Neural cell (in vitro differentiated cells): ENCODE measurements around the gene NOLC1. TPM values are rescaled to one million over a fixed set of nuclear protein-coding genes. Genes with fewer than 3 reads are reported as not detected.

ENCODE experiments used
- H2AFZ ChIP-seq: fragments of 200-600, 300-800 bp; sonication (generic), shearing (Covaris generic); 2 replicates; pipeline ENCODE4 v1.6.0; 2014; ENCODE audit warnings: low read depth, mild to moderate bottlenecking, antibody characterized with exemption, low read length, moderate library complexity
- H3F3A ChIP-seq: fragments of 200-600 bp; shearing (Covaris generic); 2 replicates; pipeline ENCODE4 v1.6.1; 2016; ENCODE audit warnings: mild to moderate bottlenecking, moderate library complexity, mixed read lengths, antibody characterized with exemption, low read length; ENCODE audit not compliant: insufficient read depth, poor library complexity, severe bottlenecking
- H3K27ac ChIP-seq: fragments of 200-600, 300-800 bp; sonication (generic), shearing (Covaris generic); 2 replicates; pipeline ENCODE4 v1.5.1; 2014; ENCODE audit warnings: mild to moderate bottlenecking, low read length, moderate library complexity
- H3K27me3 ChIP-seq: fragments of 300-800, 200-600 bp; sonication (generic), shearing (Covaris generic); 2 replicates; pipeline ENCODE4 v1.6.0; 2014; ENCODE audit warnings: mild to moderate bottlenecking, low read depth, low read length, moderate library complexity; ENCODE audit not compliant: insufficient read depth
- H3K36me3 ChIP-seq: fragments of 300-800, 200-600 bp; sonication (generic), shearing (Covaris generic); 2 replicates; pipeline ENCODE4 v1.5.1; 2014; ENCODE audit warnings: mild to moderate bottlenecking, antibody characterized with exemption, low read length, moderate library complexity; ENCODE audit not compliant: insufficient read depth
- H3K4me2 ChIP-seq: fragments of 300-800, 200-600 bp; sonication (generic), shearing (Covaris generic); 2 replicates; pipeline ENCODE4 v1.6.0; 2014; ENCODE audit warnings: mild to moderate bottlenecking, low read length
- H3K4me3 ChIP-seq: fragments of 300-800, 200-600 bp; sonication (generic), shearing (Covaris generic); 2 replicates; pipeline ENCODE4 v1.5.1; 2014; ENCODE audit warnings: mild to moderate bottlenecking, low read length, moderate library complexity
- H3K79me2 ChIP-seq: fragments of 200-600 bp; shearing (Covaris generic); replicated peaks from 2 replicates; pipeline ENCODE4 v1.6.0; 2014; ENCODE audit warnings: mild to moderate bottlenecking, low read length, moderate library complexity; ENCODE audit not compliant: insufficient read depth
- H3K9ac ChIP-seq: fragments of 300-800, 200-600 bp; sonication (generic), shearing (Covaris generic); 2 replicates; pipeline ENCODE4 v1.6.1; 2016; ENCODE audit warnings: mild to moderate bottlenecking, low read length, mixed read lengths
- H3K9me2 ChIP-seq: fragments of 200-600 bp; shearing (Covaris generic); 2 replicates; pipeline ENCODE4 v1.6.1; 2016; ENCODE audit warnings: mild to moderate bottlenecking, low read length, mixed read lengths; ENCODE audit not compliant: insufficient read depth
- H3K9me3 ChIP-seq: fragments of 200-600, 300-800 bp; sonication (generic), shearing (Covaris generic); 2 replicates; pipeline ENCODE4 v1.6.1; 2016; ENCODE audit warnings: mild to moderate bottlenecking, mixed run types, low read length, moderate library complexity, mixed read lengths
- H4K20me1 ChIP-seq: fragments of 200-600 bp; shearing (Covaris generic); 2 replicates; pipeline ENCODE4 v1.6.1; 2016; ENCODE audit warnings: mild to moderate bottlenecking, mixed run types; ENCODE audit not compliant: insufficient read depth
- CTCF ChIP-seq: fragments of 450-650 bp; IDR thresholded peaks from 2 replicates; pipeline ENCODE4 v1.5.1; 2014; ENCODE audit warnings: antibody characterized with exemption, mild to moderate bottlenecking, moderate library complexity; ENCODE audit not compliant: poor library complexity, severe bottlenecking
- EP300 ChIP-seq: fragments of 450-650 bp; conservative IDR thresholded peaks from 2 replicates; pipeline ENCODE4 v1.6.1; 2014; ENCODE audit warnings: antibody characterized with exemption, mild to moderate bottlenecking, moderate library complexity; ENCODE audit not compliant: poor library complexity, severe bottlenecking
- EZH2 ChIP-seq: fragments of 200-600, 300-800 bp; shearing (Covaris generic), sonication (generic); IDR thresholded peaks from 2 replicates; pipeline ENCODE4 v1.6.1; 2014; ENCODE audit warnings: antibody characterized with exemption, low read length, borderline replicate concordance, mild to moderate bottlenecking; ENCODE audit not compliant: insufficient read depth, poor library complexity, severe bottlenecking
- MXI1 ChIP-seq: fragments of 450-650 bp; conservative IDR thresholded peaks from 2 replicates; pipeline ENCODE4 v1.6.1; 2014; ENCODE audit warnings: antibody characterized with exemption, mild to moderate bottlenecking; ENCODE audit not compliant: poor library complexity, severe bottlenecking
- POLR2AphosphoS5 ChIP-seq: IDR thresholded peaks from 2 replicates; pipeline ENCODE4 v1.6.1; 2012
- RAD21 ChIP-seq: fragments of 450-650 bp; conservative IDR thresholded peaks from 2 replicates; pipeline ENCODE4 v1.6.1; 2014; ENCODE audit warnings: antibody characterized with exemption, mild to moderate bottlenecking, moderate library complexity
- REST ChIP-seq: IDR thresholded peaks from 2 replicates; pipeline ENCODE4 v1.6.1; 2012; ENCODE audit warnings: borderline replicate concordance
- SMC3 ChIP-seq: fragments of 450-650 bp; conservative IDR thresholded peaks from 2 replicates; pipeline ENCODE4 v1.6.1; 2014; ENCODE audit warnings: antibody characterized with exemption, mild to moderate bottlenecking, moderate library complexity; ENCODE audit not compliant: poor library complexity
- TAF1 ChIP-seq: IDR thresholded peaks from 2 replicates; pipeline ENCODE4 v1.6.1; 2012; ENCODE audit warnings: low read depth
- polyA plus RNA-seq: library from polyadenylated mRNA; depleted of rRNA; stranded (reverse); fragments of >200 nt; gene quantifications from 2 replicates; pipeline ENCODE4 v1.2.3, GENCODE V29; 2014

Gene NOLC1
- polyA plus RNA-seq, 1 donor from 2014 or later: 36.0 TPM

GRCh38 chr10:102118867-102119266 is 33.3 kb upstream of the NOLC1 start:
- H3K9me2 ChIP-seq: no peaks in the 10 kb centered on the region
- peak overlapping the region; percentile 92 for H3K4me3 ChIP-seq
- no peaks in the 10 kb centered on the region for H4K20me1 ChIP-seq
- H3K27ac ChIP-seq: peak overlapping the region; percentile 97
- peak overlapping the region; percentile 95 for H3K4me2 ChIP-seq
- H3K9me3 ChIP-seq: no peaks in the 10 kb centered on the region
- H3K79me2 ChIP-seq: peaks cover 55% of the 10 kb centered on the region
- H2AFZ ChIP-seq: no peak overlapping the region
- no peaks in the 10 kb centered on the region for H3K27me3 ChIP-seq
- peak overlapping the region; percentile 88 for H3K9ac ChIP-seq
- no peaks in the 10 kb centered on the region for H3K36me3 ChIP-seq
- H3F3A ChIP-seq: no peaks in the 10 kb centered on the region
- TF ChIP-seq MXI1 (peak; percentile 16), CTCF (no peak)

GRCh38 chr10:102119417-102120141 is 32.6 kb upstream of the NOLC1 start:
- TF ChIP-seq TAF1 (peak; percentile 7), EP300 (no peak)
- H3K79me2 ChIP-seq: peaks cover 49% of the 10 kb centered on the region
- no peaks in the 10 kb centered on the region for H3K9me3 ChIP-seq
- H2AFZ ChIP-seq: no peak overlapping the region
- H3K27ac ChIP-seq: peak overlapping the region; percentile 97
- peak overlapping the region; percentile 92 for H3K4me3 ChIP-seq
- H4K20me1 ChIP-seq: no peaks in the 10 kb centered on the region
- H3K27me3 ChIP-seq: no peaks in the 10 kb centered on the region
- H3F3A ChIP-seq: no peaks in the 10 kb centered on the region
- no peaks in the 10 kb centered on the region for H3K9me2 ChIP-seq
- peak overlapping the region; percentile 95 for H3K4me2 ChIP-seq
- no peaks in the 10 kb centered on the region for H3K36me3 ChIP-seq
- peak overlapping the region; percentile 88 for H3K9ac ChIP-seq

GRCh38 chr10:102120142-102120990 is 31.8 kb upstream of the NOLC1 start, which contains the start of gene LDB1:
Gene LDB1 (minus strand): TSS chr10:102120368. CDS start chr10:102120110, 258 bp downstream.
- Histone ChIP-seq H3K9me3 (no peaks in the 10 kb centered on the region), H3K4me3 (peak within 1 kb of the TSS; percentile 92), H3F3A (no peaks in the 10 kb centered on the region), H3K27ac (peak within 1 kb of the TSS; percentile 97), H3K36me3 (no peaks in the 10 kb centered on the region), H4K20me1 (no peaks in the 10 kb centered on the region), H3K9me2 (no peaks in the 10 kb centered on the region), H3K27me3 (no peaks in the 10 kb centered on the region), H2AFZ (peak within 1 kb of the TSS; percentile 76), H3K9ac (peak within 1 kb of the TSS; percentile 88), H3K4me2 (peak within 1 kb of the TSS; percentile 95), H3K79me2 (peaks cover 43% of the 10 kb centered on the region)
- TF ChIP-seq POLR2AphosphoS5 (peak; percentile 92), SMC3 (no peak), EZH2 (no peak), TAF1 (no peak), EP300 (peak; percentile 59), CTCF (peak; percentile 31), MXI1 (peak; percentile 89), REST (no peak), RAD21 (no peak)
